ENCODE measurements around the gene FKBP1A. TPM values are rescaled to one million over a fixed set of nuclear protein-coding genes. Genes with fewer than 3 reads are reported as not detected.

The FKBP1A gene
- total and polyA plus RNA-seq, 8 donors = 33.0 to 283 (median 149) TPM

- H3K4me3 ChIP-seq = no peak overlapping the region
- TF ChIP-seq POLR2AphosphoS5 (IDR thresholded peaks at IDR 0.05) = no peak
- TF ChIP-seq EP300 (IDR thresholded peaks at IDR 0.05) = no peak
- TF ChIP-seq CTCF (IDR thresholded peaks at IDR 0.05) = no peak
- TF ChIP-seq POLR2A (IDR thresholded peaks at IDR 0.05) = no peak
- peaks cover 0 to 11% (median 0%) of the 10 kb centered on the region in 3 donors for H3K27me3 ChIP-seq
- no peak for DNase-seq
- no peak overlapping the region for H3K27ac ChIP-seq
- intact Hi-C loops (cut with DNase I; ENCODE audit: low total_unique reads) = no loop called here
- no peaks in the 10 kb centered on the region for H3K36me3 ChIP-seq
- WGBS, 5 donors = 42 to 62% (median 52%) methylated on average over 2 of the region's 2 CpGs
- peaks cover 0 to under 1% (median 0%) of the 10 kb centered on the region in 4 donors for H3K4me1 ChIP-seq
- no peaks in the 10 kb centered on the region for H3K9me3 ChIP-seq
These were observed 12.9 kb upstream of the FKBP1A start for GRCh38 chr20:1405801-1406200.

- H3K27ac ChIP-seq = no peak overlapping the region
- peaks cover 6 to 22% (median 13%) of the 10 kb centered on the region in 4 donors for H3K4me1 ChIP-seq
- H3K27me3 ChIP-seq = peaks cover 0 to 10% (median 0%) of the 10 kb centered on the region in 3 donors
- no peaks in the 10 kb centered on the region for H3K36me3 ChIP-seq
- intact Hi-C loops (cut with DNase I; ENCODE audit: low total_unique reads) = no loop called here
- TF ChIP-seq POLR2A (IDR thresholded peaks at IDR 0.05) = no peak
- TF ChIP-seq EP300 (IDR thresholded peaks at IDR 0.05) = no peak
- no peak for TF ChIP-seq POLR2AphosphoS5 (IDR thresholded peaks at IDR 0.05)
- TF ChIP-seq CTCF (IDR thresholded peaks at IDR 0.05) = no peak
- no peak for DNase-seq
- no peaks in the 10 kb centered on the region for H3K9me3 ChIP-seq
- 45 to 100% (median 67%) methylated on average over 1 of the region's 1 CpG for WGBS, 5 donors
- H3K4me3 ChIP-seq = no peak overlapping the region
These were observed 10.8 kb upstream of the FKBP1A start for GRCh38 chr20:1403624-1404023.

GRCh38 chr20:1402149-1402548 lies 9.3 kb upstream of the FKBP1A start:
- TF ChIP-seq CTCF (IDR thresholded peaks at IDR 0.05) = no peak
- TF ChIP-seq POLR2AphosphoS5 (IDR thresholded peaks at IDR 0.05) = no peak
- no peak for TF ChIP-seq POLR2A (IDR thresholded peaks at IDR 0.05)
- no peak for TF ChIP-seq EP300 (IDR thresholded peaks at IDR 0.05)
- 68 to 82% (median 70%) methylated on average over 7 of the region's 7 CpGs for WGBS, 5 donors
- Histone ChIP-seq H3K27me3 (peaks cover 0 to 20% (median 0%) of the 10 kb centered on the region in 3 donors), H3K4me1 (peaks cover 6 to 33% (median 15%) of the 10 kb centered on the region in 4 donors), H3K4me3 (no peak overlapping the region), H3K27ac (no peak overlapping the region), H3K9me3 (no peaks in the 10 kb centered on the region), H3K36me3 (no peaks in the 10 kb centered on the region)
- intact Hi-C loops (cut with DNase I; ENCODE audit: low total_unique reads) = no loop called here
- DNase-seq = no peak

GRCh38 chr20:1401451-1401907 lies 8.6 kb upstream of the FKBP1A start:
- Histone ChIP-seq H3K27me3 (peaks cover 0 to 26% (median 0%) of the 10 kb centered on the region in 3 donors), H3K27ac (no peak overlapping the region), H3K4me3 (no peak overlapping the region), H3K9me3 (no peaks in the 10 kb centered on the region), H3K4me1 (peaks cover 6 to 33% (median 15%) of the 10 kb centered on the region in 4 donors), H3K36me3 (no peaks in the 10 kb centered on the region)
- no peak for TF ChIP-seq POLR2AphosphoS5 (IDR thresholded peaks at IDR 0.05)
- no peak for TF ChIP-seq POLR2A (IDR thresholded peaks at IDR 0.05)
- no peak for TF ChIP-seq EP300 (IDR thresholded peaks at IDR 0.05)
- no peak for TF ChIP-seq CTCF (IDR thresholded peaks at IDR 0.05)
- intact Hi-C loops (cut with DNase I; ENCODE audit: low total_unique reads) = no loop called here
- DNase-seq = no peak
- 86 to 94% (median 89%) methylated on average over 3 of the region's 3 CpGs for WGBS, 5 donors

All from stomach (tissue), 9 donors.